GM19452 (cell line): ENCODE data around the gene VCL.
"Not testable (repeated sequence)": the region's sequence is repeated elsewhere in the genome, so short reads cannot be mapped to it uniquely, and the experiment has no call there.

Source experiments
- ATAC-seq: cut with Tn5 transposase; IDR thresholded peaks from one replicate; pipeline ENCODE4 v1.9.1; 2021; ENCODE audit not compliant: unreplicated experiment

The VCL gene

GRCh38 chr10:74035303-74035702 lies 37.4 kb downstream of the VCL start:
- no peak for ATAC-seq

- ATAC-seq, result no peak
Observed at GRCh38 chr10:74036474-74036873, 38.6 kb downstream of the VCL start.

GRCh38 chr10:74039561-74040145 lies 41.7 kb downstream of the VCL start:
- ATAC-seq, result no peak

- ATAC-seq, result no peak
Observed at GRCh38 chr10:74040200-74041126, 42.5 kb downstream of the VCL start.

GRCh38 chr10:74044419-74044818 lies 46.5 kb downstream of the VCL start:
- no peak for ATAC-seq

DNA sequence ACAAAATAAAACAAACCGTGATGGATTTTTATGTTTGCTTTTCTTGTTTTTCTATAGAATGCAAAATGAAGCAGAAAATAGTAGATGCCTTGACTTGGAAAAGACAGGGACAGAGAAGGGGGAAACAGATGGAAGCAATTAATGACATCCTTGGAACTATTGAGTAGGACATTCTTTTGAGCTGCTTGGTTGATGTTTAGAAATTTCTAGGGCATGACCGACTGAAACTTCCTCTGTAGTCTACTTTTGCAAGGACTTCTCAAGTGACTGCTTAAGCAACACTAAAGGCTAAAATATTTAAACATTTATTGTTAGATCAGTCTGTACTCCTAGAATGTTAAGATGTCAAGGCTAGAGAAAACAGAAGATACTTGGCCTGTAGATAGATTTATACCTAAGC lies 49.4 kb downstream of the VCL start:
- no peak for ATAC-seq

- no peak for ATAC-seq
Observed at GRCh38 chr10:74047871-74048270, 50.0 kb downstream of the VCL start.

- ATAC-seq, result no peak
Observed at GRCh38 chr10:74048433-74048832, 50.5 kb downstream of the VCL start.

GRCh38 chr10:74049955-74050354 lies 52.0 kb downstream of the VCL start:
- no peak for ATAC-seq

GRCh38 chr10:74050653-74051052 lies 52.7 kb downstream of the VCL start:
- no peak for ATAC-seq

GRCh38 chr10:74051736-74052342 lies 53.9 kb downstream of the VCL start:
- ATAC-seq, result no peak

DNA sequence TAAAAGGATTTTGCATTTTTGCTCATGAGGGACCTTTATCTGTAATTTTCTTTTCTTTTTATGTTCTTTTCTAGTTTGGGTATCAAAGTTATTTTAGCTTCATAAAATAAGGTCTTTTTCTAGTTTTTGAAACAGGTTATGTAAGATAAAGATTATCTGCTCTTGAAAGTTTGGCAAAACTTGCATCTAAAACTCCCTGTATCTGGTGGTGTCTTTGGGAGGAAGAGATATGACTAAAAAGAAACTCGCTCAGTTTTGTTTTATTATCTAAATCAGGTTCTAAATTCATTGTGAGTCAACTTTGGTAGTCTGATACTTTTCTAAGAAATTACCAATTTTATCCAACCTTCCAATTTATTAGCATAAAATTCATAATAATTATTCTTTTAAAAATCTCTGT lies 55.1 kb downstream of the VCL start:
- no peak for ATAC-seq

DNA sequence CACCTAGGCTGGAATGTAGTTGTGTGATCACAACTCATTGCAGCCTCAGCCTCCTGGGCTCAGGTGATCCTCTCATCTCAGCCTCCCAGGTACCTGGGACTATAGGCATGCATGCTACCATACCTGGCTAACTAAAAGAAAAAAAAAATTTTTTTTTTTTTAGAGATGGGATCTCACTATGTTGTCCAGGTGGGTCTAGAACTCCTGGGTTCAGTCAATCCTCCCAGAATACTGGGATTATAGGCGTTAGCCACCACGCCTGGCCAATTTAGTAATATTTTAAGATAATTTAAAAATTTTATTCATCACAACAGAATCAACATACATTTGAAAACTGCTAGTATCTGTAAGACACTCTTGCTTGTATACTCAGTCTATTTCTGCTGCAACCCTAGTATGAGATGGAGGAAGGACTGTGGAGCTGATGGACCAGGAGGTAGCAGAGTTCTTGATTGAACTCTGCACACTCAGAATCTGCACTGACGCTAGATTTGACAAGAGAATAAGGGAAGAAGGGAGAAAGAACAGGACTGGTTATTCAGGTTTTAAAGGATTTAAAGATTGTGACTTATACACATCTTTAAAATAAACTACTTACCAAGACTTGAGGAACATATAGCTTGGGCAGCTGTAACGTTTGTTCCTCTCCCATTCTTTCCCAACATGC lies 57.6 kb downstream of the VCL start:
- ATAC-seq, result no peak

DNA sequence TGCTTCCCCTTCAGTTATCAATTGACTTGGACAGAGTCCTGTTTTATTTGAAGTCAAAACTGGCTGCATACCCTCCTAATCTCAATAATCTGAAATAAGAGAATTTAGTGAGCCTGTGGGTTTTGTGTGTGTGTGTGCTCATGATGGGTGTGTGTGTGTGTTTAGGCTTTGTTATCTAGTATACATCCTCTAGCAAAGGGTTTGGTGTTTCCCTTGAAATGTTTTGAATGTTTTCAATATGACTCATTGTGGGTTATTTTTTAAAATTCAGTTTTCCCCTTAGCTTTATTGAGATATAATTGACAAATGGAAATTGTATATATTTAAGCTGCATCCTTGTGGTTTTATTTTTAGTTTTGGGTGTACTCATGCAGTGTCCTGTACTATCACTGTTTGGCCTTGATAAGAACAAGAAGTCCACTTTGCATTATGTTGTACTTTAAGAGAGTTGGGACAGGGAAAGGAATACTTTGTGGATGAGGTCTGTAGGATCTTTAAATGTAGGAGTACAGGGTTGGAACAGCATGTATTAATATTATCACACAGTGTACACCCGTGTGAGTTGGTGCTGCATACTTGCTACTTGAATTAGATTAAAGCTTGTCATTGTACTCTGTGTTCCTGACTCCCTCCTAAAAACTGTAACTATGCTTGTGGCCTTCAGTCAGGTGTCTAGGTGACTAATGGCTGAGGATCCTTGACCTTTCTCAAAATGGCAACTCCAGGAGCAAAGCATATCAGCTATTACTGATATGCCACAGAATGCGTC lies 58.3 kb downstream of the VCL start:
- ATAC-seq, result no peak

DNA sequence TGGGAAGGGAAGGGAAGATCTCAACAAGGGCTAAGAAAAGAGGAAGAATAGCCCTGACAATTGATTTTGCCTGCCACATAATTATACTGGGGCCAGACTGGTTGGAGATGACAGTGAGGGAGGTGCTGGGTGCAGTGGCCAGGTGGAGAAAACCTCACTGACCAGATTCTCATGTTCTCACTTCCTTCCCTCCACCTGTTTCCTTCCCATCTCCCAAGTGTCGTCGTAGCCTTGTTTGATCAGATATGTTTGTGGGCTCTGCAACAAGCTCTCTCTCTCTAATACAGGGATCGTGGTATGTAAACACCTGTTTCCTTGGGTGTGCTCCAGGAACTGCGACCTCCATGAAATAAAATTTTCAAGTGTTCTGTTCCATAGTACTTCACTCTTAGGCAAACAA lies 60.2 kb downstream of the VCL start:
- no peak for ATAC-seq

GRCh38 chr10:74058658-74059057 lies 60.7 kb downstream of the VCL start:
- no peak for ATAC-seq

GRCh38 chr10:74061104-74061503 lies 63.2 kb downstream of the VCL start:
- ATAC-seq, result no peak

GRCh38 chr10:74061978-74062377 lies 64.1 kb downstream of the VCL start:
- ATAC-seq, result not testable (repeated sequence)

DNA sequence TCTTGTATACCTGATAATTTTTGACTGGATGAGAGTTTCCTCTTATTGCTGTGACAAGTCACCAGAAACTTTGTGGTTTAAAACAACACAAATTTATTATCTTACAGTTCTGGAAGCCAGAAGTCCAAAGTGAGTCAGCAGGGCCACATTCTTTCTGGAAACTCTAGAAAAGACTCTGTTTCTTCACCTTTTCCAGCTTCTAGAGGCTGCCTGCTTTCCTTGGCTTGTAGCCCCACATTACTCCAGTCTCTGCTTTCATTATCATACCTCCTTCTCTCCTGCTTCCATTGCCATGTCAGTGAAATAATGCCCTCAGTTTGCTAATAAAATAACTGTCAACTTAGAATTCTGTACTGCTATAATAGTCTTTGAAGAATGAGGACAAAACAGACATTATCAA lies 65.3 kb downstream of the VCL start:
- ATAC-seq, result no peak

- no peak for ATAC-seq
Observed at GRCh38 chr10:74067373-74068352, 69.7 kb downstream of the VCL start.
